Thyroid gland (tissue), 4 donors: ENCODE results near the gene MYO10.

Experiments
- CTCF ChIP-seq, 6 experiments: fragments of 200-600 bp in 3 of 6; fragments of 450-650 bp in 3 of 6; sonication (generic) in 3 of 6; IDR thresholded peaks; one replicate each; pipeline ENCODE4 v1.5.1; 2016 to 2019; ENCODE audit warnings: antibody characterized with exemption in 6 of 6, mild to moderate bottlenecking in 2 of 6, inconsistent platforms in 1 of 6, moderate library complexity in 1 of 6
- POLR2A ChIP-seq, 2 donors: fragments of 450-650 bp; IDR thresholded peaks; one replicate each; pipeline ENCODE4 v1.6.1; 2017; ENCODE audit warnings: antibody characterized with exemption in 2 of 2, mild to moderate bottlenecking in 2 of 2, moderate library complexity in 1 of 2

DNA sequence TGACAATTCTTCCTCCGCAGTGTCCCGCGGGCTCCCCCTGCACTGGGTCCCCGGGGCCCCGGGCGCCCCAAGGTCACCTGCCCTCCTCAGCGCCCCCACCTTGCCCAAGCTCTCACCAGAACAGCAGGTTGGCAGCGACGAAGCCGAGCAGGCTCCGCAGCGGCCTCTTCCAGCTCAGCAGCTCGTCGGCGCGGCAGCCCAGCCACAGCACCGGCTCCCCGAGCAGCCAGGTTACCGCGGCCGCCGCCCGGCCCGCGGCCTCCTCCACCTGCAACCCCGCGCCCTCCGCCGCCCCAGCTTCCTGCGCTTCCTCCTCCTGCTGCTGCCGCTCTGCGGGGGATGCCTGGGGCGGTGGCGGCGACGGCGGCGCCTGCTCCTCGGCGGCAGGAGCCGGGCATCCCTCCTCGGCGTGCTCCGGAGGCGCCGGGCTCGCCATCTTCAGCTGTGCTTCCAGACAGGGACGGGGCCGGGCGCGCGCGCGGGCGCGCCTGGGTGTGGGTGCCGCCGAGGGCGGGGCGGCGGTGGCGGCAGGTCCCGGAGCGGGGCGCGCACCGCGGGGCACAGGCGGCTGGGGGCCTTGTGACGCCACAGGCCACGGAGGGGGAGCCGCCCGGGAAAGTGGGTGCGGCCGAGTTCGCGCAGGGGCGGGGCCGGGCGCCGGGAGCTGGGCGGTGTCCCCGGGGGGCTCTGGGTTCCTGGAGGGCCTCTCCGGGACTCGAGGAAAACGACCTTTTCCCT lies 319.4 kb downstream of the MYO10 start, which contains the start of gene RETREG1:
- TF ChIP-seq CTCF (IDR thresholded peaks at IDR 0.05), result no peak
- peak in 1 of 2 donors; percentile 54 for TF ChIP-seq POLR2A (IDR thresholded peaks at IDR 0.05)
